IPS DF 19.7 (cell line): Measurements from ENCODE around the gene STAC3.

Experiments
- DNase-seq: peaks from one replicate; pipeline ENCODE4 v3.0.0-alpha.2; 2013; ENCODE audit warnings: low read depth, low spot score

STAC3 gene

DNA sequence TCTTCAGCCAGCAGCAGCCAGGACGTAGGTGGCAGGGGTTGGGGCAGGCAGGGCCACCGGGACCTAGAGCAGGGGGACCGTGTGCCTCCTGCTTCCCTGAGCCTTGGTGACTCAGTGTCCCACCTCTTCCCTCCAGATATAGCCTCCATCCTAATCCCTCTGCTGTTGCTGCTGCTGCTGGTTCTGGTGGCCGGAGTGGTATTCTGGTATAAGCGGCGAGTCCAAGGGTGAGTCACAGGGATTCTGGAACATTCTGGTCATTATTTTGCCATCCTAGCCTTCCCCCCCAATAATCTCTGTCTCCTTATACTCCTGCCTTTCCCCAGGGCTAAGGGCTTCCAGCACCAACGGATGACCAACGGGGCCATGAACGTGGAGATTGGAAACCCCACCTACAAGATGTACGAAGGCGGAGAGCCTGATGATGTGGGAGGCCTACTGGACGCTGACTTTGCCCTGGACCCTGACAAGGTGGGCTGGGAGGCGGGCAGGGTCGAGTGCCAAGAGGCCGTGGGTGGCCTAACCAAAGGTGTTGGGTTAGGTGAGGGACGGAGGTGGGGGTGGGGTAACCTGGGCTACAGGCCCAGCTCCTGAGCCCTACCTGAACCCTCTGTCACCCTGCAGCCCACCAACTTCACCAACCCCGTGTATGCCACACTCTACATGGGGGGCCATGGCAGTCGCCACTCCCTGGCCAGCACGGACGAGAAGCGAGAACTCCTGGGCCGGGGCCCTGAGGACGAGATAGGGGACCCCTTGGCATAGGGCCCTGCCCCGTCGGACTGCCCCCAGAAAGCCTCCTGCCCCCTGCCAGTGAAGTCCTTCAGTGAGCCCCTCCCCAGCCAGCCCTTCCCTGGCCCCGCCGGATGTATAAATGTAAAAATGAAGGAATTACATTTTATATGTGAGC lies 38.9 kb downstream of the STAC3 start:
- DNase-seq = no peak

DNA sequence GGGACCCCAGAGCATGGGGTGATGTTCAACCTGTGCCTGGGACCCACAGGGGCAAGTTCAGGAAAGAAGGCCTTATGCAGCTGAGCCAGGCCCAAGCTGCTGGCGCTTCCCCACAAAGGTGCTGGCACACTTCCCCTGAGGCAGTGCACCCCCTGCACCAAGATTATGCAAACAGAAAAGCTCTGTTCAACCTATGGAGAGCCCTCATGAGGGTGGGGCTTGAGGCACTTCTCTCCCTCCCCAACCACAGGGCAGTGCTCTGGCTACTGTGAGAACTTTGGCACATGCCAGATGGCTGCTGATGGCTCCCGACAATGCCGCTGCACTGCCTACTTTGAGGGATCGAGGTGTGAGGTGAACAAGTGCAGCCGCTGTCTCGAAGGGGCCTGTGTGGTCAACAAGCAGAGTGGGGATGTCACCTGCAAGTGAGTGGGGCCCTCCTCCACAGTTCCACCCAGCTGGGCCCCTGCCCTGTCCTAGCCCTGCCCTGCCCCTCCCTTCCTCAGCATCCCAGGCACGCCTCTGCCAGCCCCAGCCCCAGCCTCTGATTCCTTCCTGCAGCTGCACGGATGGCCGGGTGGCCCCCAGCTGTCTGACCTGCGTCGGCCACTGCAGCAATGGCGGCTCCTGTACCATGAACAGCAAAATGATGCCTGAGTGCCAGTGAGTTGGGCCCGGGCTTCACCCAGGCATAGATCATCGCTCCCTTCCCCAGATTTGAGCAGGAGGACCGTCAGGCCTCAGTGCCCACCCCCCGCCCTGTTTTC lies 39.9 kb downstream of the STAC3 start:
- no peak for DNase-seq

DNA sequence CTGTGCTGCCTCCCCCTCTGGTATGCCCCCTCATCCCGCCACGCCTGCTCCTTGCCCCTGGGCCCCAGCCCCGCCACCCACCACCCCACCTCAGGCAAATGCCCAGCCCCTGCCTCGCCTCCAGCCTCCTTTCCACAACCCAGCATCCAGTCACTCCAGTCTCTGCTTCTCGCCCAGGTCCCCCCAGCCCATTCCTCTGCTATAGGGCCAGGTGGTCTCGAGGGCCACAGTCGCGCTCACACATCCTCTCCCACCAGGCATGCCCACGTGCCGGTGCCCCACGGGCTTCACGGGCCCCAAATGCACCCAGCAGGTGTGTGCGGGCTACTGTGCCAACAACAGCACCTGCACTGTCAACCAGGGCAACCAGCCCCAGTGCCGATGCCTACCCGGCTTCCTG lies 40.5 kb downstream of the STAC3 start:
- no peak for DNase-seq

DNA sequence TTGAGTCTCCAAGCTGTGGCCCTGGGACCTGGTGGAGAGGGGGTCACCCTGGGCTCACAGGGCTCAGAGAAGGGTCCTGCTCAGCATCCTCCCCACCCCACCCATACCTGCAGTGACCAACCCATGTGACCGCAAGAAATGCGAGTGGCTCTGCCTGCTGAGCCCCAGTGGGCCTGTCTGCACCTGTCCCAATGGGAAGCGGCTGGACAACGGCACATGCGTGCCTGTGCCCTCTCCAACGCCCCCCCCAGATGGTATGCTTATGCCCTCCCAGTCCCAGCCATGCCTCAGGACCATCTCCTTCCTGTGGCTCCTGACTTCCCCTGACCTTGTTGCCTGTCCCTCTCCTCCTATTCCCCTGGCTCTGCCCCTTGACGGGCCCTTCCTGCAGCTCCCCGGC lies 41.1 kb downstream of the STAC3 start:
- DNase-seq = no peak

DNA sequence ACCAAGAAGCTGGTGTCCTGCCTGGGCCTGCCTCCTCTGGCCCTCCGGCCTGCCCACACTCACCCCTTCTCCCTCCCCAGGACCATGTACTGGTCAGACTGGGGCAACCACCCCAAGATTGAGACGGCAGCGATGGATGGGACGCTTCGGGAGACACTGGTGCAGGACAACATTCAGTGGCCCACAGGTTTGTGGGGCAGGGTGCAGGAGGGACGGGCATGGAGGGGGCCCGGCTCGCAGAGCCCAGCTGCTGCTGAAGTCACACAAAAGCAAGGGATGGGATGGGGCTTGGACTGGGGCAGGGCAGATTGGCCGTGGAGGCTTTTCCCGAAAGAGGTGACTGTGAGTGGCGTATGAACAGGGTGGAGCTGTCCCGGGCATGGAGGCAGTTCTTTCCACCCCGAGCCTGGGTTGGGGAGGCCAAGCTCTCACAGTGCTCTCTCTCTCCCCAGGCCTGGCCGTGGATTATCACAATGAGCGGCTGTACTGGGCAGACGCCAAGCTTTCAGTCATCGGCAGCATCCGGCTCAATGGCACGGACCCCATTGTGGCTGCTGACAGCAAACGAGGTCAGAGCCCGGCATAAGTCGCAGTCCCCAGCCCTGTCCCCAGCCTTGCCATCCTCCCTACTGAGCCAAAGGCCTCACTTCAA lies 42.2 kb downstream of the STAC3 start:
- DNase-seq = no peak

DNA sequence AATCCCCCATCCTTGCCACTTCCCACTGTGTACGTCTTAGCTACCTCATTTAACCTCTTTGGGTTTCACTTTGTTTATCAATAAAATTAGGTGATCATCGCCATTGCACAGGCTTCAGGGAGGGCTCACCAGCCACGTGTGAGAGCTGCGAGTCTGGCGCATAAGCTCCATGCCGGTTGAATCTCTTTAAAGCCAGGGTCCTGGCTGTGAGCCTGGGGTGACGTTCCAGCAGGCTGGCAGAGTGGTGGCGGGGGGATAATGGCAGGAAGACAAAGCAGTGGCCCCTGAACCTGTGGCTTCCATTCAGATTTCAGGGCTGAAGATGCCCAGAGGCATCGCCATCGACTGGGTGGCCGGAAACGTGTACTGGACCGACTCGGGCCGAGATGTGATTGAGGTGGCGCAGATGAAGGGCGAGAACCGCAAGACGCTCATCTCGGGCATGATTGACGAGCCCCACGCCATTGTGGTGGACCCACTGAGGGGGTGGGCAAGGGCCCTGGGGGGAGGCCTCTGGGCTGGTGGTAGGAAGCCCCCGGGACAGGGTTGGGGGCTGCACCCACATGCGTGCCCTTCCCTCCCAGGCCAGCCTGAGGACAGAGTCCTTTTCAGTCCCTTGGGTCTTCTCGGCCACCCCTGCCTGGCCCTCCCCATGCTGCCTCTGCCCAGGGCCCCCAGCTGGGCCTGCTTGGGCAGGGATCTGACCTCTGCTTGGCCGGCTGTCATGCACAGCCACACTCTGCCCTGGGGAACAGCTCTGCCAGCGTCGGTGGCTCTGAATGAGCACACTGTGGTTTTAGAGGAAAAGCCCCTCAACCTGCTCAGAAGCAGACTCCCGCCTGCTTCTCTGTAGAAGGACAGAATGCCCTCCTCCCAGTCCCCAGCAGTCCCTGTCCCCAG lies 43.0 kb downstream of the STAC3 start:
- no peak for DNase-seq

DNA sequence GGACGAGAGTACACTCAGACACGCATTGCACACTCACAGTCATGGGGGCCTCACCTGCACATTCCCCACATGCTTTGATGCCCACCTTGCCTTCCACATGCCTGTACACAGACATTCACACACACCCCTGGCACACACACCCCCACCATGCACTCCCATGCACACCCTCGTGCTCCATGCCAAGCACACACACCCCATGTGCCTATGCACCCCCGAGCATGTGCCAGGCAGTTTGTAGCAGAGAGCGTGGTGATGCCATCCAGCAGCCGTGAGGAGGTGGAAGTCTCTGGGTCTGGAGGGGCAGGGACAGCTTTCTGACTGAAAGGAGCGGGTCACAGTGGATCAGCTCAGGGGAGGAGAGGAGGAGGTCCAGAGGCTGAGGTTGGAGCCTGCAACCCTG lies 45.1 kb downstream of the STAC3 start:
- DNase-seq = no peak

DNA sequence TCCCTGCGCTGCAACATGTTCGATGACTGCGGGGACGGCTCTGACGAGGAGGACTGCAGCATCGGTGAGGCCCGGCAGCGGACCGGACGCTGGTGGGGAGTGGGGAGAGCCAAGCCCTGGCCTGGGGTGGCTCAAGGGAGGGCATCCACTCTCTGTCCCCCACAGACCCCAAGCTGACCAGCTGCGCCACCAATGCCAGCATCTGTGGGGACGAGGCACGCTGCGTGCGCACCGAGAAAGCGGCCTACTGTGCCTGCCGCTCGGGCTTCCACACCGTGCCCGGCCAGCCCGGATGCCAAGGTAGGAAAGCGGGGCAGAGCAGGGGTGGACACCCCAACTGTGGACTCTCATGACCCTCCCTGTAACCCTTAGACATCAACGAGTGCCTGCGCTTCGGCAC lies 45.8 kb downstream of the STAC3 start:
- no peak for DNase-seq

DNA sequence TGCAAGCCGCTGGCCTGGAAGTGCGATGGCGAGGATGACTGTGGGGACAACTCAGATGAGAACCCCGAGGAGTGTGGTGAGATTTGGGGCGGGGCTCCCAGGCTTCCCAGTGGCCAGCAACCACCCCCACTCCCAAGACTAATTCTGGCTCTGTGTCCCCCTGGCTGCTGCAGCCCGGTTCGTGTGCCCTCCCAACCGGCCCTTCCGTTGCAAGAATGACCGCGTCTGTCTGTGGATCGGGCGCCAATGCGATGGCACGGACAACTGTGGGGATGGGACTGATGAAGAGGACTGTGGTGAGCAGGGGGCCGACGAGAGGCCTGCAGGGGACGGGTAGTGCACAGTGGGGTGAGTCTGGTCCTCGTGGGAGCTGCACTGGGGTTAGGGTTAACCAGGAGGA lies 46.5 kb downstream of the STAC3 start:
- no peak for DNase-seq

DNA sequence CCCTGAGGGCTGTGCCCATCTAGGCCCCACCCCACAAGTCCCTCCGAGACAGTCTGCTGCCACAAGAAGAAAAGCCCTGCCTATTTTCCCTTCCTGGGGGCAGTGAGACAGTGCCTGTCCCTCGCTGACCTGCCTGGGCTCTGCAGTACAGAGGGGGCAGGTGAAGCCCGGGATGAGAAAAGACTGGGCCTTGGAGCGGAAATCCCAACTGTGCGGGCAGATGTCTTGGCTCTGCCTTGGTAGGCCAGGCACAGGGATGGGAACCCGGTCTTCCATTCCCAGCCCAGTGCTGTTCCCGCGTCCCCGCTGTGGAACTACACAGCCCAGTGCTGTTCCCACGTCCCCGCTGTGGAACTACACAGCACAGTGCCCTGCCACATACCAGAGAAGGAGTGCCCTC lies 47.2 kb downstream of the STAC3 start:
- no peak for DNase-seq

DNA sequence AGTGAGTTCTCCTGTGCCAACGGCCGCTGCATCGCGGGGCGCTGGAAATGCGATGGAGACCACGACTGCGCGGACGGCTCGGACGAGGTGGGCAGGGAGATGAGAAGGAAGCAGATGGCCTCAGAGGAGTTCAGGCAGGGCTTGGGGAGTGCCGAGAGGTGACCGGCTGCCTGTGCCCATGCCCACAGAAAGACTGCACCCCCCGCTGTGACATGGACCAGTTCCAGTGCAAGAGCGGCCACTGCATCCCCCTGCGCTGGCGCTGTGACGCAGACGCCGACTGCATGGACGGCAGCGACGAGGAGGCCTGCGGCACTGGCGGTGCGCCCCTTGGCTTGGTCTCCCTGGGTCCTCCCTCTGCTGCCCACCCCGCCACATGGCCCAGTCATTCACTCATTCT lies 47.8 kb downstream of the STAC3 start:
- DNase-seq = no peak

DNA sequence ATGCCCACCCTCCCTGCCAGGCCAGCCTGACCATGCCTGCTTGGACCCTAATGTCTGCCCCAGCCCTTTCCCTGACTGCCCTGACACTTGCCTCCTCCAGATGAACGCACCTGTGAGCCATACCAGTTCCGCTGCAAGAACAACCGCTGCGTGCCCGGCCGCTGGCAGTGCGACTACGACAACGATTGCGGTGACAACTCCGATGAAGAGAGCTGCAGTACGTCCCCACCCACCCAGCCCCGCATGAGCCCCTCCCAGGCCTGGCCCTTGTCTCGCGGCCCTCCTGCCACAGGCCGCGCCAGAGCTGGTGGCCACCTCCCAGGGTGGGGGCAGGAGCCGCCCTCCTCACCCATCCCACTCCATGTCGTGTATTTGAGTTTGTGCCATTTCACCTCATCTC lies 48.7 kb downstream of the STAC3 start:
- DNase-seq = no peak

DNA sequence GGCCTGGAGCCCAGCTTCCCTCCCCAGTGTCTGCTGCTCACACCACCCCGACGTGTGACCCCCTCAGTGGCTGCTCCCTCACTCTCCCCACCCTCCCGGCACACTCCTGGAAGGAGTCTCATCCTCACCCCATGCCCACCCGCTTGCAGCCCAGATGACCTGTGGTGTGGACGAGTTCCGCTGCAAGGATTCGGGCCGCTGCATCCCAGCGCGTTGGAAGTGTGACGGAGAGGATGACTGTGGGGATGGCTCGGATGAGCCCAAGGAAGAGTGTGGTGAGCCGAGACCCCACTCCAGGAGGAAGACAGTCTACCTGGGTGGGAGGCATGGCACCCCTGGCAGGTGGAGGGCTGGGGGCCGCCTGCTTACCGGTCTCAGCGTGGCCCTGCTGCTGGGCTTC lies 49.4 kb downstream of the STAC3 start:
- no peak for DNase-seq

DNA sequence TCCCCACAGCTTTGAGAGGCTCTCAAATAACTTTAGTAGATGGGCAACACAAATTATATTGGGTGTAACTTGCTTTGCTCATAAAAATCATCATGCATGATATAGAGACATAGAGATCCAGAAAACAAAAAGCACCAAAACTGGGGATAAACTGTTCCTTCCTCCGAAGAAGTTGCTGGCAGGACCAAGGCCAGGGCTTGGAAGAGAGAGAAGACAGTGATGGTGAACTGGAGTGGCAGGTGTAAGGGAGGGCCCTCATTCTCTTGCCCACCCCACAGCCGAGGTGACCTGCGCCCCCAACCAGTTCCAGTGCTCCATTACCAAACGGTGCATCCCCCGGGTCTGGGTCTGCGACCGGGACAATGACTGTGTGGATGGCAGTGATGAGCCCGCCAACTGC lies 49.8 kb downstream of the STAC3 start:
- DNase-seq = no peak

DNA sequence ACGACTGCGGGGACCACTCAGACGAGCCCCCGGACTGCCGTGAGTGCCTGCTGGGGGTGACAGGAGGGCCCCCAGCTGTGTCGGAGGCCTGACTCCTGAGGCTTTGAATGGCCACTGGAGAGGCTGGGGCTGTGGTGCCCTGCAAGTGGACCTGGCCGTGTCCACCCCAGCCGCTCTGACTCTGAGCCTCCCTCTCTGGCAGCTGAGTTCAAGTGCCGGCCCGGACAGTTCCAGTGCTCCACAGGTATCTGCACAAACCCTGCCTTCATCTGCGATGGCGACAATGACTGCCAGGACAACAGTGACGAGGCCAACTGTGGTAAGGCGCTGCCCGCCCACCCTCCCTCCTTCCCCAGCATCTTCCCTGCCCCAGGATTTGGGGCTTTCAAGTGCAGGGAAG lies 50.5 kb downstream of the STAC3 start:
- no peak for DNase-seq

DNA sequence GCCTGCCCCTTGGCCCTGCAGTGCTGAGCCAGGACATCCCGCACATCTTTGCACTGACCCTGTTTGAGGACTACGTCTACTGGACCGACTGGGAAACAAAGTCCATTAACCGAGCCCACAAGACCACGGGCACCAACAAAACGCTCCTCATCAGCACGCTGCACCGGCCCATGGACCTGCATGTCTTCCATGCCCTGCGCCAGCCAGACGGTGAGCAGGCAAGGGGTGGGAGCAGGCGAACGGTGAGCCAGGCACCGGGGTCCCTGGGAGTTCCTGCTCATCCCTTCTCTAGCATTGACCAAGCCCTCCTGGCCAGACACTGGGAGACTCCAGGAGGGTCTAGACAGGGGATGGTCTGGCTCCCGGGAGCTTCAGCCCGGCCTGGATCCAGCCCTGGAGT lies 51.8 kb downstream of the STAC3 start:
- DNase-seq = no peak

DNA sequence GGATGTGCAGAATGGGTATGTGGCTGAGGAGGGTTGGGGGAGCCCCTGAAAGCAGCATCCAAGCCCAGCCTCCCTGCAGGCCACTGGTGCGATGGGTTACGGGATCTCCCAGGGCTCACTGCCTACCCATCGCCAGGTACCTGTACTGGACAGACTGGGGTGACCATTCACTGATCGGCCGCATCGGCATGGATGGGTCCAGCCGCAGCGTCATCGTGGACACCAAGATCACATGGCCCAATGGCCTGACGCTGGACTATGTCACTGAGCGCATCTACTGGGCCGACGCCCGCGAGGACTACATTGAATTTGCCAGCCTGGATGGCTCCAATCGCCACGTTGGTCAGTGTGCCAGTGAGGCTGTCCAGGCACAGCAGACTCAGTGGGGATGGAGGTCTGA lies 52.7 kb downstream of the STAC3 start:
- no peak for DNase-seq

DNA sequence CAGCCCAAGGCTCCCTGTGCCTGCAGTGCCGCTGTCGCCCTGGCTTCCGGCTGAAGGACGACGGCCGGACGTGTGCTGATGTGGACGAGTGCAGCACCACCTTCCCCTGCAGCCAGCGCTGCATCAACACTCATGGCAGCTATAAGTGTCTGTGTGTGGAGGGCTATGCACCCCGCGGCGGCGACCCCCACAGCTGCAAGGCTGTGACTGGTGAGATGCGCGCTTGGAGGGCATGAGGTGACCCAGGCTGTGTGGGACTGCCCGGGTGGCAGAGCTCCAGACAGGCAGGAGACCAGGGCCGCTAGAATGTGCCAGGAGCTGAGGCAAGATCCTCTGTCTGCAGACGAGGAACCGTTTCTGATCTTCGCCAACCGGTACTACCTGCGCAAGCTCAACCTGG lies 54.0 kb downstream of the STAC3 start:
- no peak for DNase-seq

DNA sequence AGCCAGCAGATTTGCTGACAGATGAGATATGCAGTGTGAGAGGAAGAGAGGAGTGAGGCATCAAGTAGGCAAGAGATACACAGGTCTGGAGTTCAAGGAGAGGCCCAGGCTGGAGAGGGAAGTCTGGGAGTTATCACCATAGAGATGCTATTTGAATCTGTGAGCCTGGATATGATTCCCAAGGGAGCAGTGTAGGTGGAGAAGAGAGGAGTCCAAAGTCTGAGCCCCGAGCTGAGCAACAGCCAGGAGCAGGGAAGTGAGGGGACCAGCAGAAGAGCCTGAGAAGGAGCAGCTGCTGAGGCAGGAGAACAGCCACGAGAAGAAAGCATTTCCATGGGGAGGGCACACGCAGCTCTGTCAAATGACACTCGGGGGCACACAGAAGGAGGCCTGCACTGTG lies 54.5 kb downstream of the STAC3 start:
- DNase-seq = no peak

DNA sequence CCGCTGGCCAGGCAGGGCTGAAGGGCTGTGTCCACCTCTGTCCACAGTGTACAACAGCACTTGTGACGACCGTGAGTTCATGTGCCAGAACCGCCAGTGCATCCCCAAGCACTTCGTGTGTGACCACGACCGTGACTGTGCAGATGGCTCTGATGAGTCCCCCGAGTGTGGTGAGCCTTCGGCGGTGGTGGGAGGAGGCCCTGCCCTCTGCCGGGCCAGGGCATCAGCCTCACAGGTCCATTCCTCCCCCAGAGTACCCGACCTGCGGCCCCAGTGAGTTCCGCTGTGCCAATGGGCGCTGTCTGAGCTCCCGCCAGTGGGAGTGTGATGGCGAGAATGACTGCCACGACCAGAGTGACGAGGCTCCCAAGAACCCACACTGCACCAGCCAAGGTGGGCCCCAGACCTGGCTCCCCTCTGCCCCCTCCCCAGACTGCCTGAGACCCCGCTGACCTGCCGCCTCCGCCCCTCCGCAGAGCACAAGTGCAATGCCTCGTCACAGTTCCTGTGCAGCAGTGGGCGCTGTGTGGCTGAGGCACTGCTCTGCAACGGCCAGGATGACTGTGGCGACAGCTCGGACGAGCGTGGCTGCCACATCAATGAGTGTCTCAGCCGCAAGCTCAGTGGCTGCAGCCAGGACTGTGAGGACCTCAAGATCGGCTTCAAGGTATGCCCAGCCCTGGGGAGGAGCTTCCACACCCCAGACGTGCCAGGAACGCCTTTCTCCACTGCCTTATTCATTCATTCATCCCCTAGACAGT lies 55.2 kb downstream of the STAC3 start:
- DNase-seq = no peak

DNA sequence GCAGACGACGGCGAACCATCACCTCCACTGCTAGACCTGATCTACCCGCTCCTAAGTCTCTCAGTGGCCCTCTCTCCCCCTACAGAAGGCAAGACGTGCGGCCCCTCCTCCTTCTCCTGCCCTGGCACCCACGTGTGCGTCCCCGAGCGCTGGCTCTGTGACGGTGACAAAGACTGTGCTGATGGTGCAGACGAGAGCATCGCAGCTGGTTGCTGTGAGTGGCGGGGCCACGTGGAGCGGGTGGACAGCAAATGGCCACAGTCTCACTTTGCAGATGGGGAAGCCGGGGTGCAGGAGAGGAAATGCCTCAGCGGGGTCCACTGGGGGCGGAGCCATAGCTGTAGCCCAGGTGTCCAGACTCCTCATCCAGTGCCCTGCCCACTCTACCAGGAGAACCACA lies 55.8 kb downstream of the STAC3 start:
- no peak for DNase-seq
